GM06990 (cell line): ENCODE results near the gene FNBP1.

Source experiments
- DNase-seq: peaks from one replicate; pipeline ENCODE4 v3.0.0-alpha.2; 2011; ENCODE audit not compliant: insufficient read length; ENCODE audit errors: extremely low read depth
- H3K27me3 ChIP-seq: replicated peaks from 2 replicates; pipeline ENCODE4 v1.6.0; 2011; ENCODE audit warnings: low read length; ENCODE audit not compliant: control insufficient read depth, insufficient read depth
- H3K36me3 ChIP-seq: 2 replicates; pipeline ENCODE4 v1.5.1; 2011; ENCODE audit warnings: low read length; ENCODE audit not compliant: control insufficient read depth, insufficient read depth
- H3K4me3 ChIP-seq: replicated peaks from 2 replicates; pipeline ENCODE4 v1.5.1; 2011; ENCODE audit warnings: low read depth, mild to moderate bottlenecking, control low read depth, low read length
- CTCF ChIP-seq: IDR thresholded peaks from 2 replicates; pipeline ENCODE4 v1.5.1; 2011; ENCODE audit warnings: low read length, control low read depth, mild to moderate bottlenecking, inconsistent platforms; ENCODE audit not compliant: insufficient read depth, poor library complexity, severe bottlenecking

The FNBP1 gene

DNA sequence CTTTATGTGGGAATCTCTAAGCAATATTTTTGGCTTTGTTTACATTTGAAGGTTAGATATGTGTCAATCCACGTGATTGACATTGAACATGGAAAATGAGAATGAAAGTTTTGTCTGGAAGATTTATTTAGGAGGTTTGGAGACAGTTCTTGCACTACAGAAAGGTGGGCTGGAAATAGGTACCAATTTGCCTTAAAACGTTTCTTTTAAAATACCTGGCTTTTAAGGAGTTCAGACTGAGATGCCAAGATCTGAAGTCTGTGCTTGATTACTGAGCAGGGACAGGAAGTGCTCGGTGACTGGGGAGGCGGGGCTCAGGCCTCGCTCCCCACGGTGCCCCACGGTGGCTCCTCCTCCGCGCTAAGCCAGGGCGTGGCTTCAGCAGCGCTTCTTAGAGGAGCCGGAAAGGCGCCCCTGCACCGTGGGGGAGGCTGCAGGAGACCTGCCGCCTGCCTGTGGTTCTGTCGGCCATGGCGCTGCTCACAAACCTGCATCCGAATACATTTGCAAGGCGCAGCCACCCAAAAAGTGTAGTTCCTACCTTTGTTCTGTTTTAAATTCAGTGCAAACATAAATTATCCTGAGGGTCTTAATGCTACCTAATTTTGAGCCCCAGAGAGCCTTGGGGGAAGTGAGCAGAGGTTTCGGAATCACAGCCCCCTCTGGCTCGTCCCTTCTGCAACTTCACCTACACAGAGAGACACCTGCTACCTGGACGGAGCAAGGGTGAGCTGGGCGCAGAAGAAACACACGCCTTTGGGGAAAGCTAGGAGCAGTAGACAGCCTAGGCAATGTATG lies 158.6 kb downstream of the FNBP1 start:
- H3K27me3 ChIP-seq, result no peaks in the 10 kb centered on the region
- TF ChIP-seq CTCF, result no peak
- H3K36me3 ChIP-seq, result peaks cover 14% of the 10 kb centered on the region
- DNase-seq, result peak; percentile 97
- H3K4me3 ChIP-seq, result peak overlapping the region; percentile 59

GRCh38 chr9:129881547-129882324 lies 161.3 kb downstream of the FNBP1 start:
- DNase-seq, result no peak
- Histone ChIP-seq H3K27me3 (no peaks in the 10 kb centered on the region), H3K4me3 (no peak overlapping the region), H3K36me3 (peaks cover 15% of the 10 kb centered on the region)
- TF ChIP-seq CTCF, result no peak

GRCh38 chr9:129880654-129881546 lies 162.1 kb downstream of the FNBP1 start:
- no peak for DNase-seq
- no peak for TF ChIP-seq CTCF
- no peak overlapping the region for H3K4me3 ChIP-seq

DNA sequence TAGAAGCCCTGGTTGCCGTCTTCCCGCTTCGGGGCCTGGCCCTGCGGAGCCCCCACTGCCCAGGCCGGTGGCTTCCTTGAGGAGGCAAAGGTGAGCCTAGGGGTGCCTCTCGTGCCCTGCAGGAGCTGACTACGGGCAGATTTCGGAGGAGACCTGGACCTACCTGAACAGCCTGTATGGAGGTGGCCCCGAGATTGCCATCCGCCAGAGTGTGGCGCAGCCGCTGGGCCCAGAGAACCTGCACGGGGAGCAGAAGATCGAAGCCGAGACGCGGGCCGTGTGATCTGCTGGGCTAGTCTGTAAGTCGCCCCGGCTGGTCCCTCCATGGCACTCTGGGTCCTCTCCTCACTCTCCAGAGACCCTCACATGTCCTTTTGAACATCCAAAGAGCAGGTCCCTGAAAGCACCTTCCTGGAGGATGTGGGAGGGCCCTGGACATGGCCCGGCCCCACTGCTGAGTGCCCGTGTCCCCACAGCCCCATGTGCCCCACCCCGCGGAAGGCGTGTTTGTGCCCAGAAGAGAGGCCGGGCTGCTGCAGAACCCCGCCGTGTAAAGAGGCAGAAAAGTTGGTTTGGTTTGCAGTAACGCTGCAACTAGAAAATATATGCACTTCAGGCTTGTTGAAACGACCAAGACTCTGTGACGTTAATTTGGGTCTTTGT lies 162.9 kb downstream of the FNBP1 start:
- H3K4me3 ChIP-seq, result no peak overlapping the region
- no peak for TF ChIP-seq CTCF
- no peaks in the 10 kb centered on the region for H3K27me3 ChIP-seq
- peaks cover 16% of the 10 kb centered on the region for H3K36me3 ChIP-seq
- no peak for DNase-seq

More at GRCh38 chr9:129880654-129881546, 162.1 kb downstream of the FNBP1 start:
- Histone ChIP-seq H3K27me3 (no peaks in the 10 kb centered on the region), H3K36me3 (peaks cover 15% of the 10 kb centered on the region)

- TF ChIP-seq CTCF, result no peak
- DNase-seq, result no peak
- Histone ChIP-seq H3K36me3 (peaks cover 20% of the 10 kb centered on the region), H3K4me3 (no peak overlapping the region), H3K27me3 (no peaks in the 10 kb centered on the region)
Measured at GRCh38 chr9:129879103-129879699, 163.8 kb downstream of the FNBP1 start.
